Activated T-cell treated with anti-CD3 and anti-CD28 coated beads for 24 hours (primary cell): ENCODE data around the gene STK32C.
A peak's percentile ranks its signal among the peaks of the same experiment; 100 is the strongest.

Experiments used
- DNase-seq: peaks from one replicate; pipeline ENCODE4 v3.0.0-alpha.2; 2020; ENCODE audit warnings: low read depth

Gene STK32C

GRCh38 chr10:132247943-132248342 is 59.8 kb downstream of the STK32C start:
- no peak for DNase-seq

DNA sequence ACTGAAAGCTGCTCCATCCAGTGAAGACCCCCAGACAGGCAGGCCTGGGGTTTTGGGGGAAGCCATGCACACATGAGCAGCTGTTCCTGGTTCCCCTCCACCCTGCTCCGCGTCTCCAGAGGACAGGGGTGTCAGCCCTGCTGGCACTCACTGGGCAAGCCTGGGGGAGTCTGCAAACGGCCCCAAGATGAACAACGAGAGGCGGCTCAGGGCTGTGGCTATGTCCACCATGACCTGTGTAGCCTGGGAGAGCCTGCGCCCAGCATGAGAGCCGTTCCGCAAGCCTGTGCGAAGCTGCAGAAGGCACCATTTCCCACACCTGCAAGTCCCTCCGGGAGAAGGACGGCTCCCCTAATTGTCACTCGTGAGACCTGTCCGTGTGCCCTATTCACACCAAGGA is 61.5 kb downstream of the STK32C start:
- DNase-seq: no peak

DNA sequence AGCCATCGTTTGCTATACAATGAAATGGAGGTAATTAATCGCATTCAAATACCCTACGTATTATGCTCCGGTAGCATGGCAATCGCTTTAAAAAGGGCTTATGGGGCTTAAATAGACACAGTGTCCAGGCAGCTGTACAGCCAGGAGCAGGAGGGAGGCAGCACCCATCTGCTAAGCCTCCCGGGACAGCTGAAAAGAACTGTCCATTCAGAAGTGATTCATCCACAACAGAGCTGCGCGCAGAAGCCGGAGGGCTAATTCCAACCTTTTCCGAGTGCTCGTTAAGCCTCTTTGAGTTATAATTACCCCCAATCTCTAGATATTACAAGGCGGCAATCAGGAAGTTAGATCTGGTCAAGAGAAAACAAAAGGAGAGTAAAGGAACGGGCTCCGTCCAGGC is 62.7 kb downstream of the STK32C start:
- DNase-seq: no peak

DNA sequence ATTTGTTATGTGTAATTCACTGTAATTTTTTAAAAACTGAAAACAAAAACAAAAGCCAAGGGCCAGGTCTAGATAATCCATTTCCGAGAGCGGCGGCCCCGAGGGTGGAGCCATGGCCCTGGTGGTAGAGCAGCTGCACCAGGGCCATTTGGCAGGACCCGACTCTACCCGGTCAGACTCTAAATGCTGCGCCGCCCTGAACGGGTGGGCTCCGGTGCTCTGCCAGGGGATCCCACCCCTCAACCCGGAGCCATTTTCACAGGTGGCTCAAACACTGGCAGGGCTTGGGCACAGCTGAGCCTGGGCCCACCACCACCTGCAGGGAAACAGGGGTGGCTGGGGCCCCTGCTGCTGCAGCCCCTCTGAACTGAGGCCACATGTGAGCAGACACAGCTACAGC is 64.1 kb downstream of the STK32C start:
- no peak for DNase-seq

GRCh38 chr10:132243141-132243540 is 64.6 kb downstream of the STK32C start:
- DNase-seq: no peak

GRCh38 chr10:132242103-132242840 is 65.5 kb downstream of the STK32C start:
- DNase-seq: no peak

- no peak for DNase-seq
Observed at GRCh38 chr10:132241496-132241895, 66.3 kb downstream of the STK32C start.

- DNase-seq: no peak
Observed at GRCh38 chr10:132241086-132241485, 66.7 kb downstream of the STK32C start.

- DNase-seq: no peak
Observed at GRCh38 chr10:132240581-132240980, 67.2 kb downstream of the STK32C start.

DNA sequence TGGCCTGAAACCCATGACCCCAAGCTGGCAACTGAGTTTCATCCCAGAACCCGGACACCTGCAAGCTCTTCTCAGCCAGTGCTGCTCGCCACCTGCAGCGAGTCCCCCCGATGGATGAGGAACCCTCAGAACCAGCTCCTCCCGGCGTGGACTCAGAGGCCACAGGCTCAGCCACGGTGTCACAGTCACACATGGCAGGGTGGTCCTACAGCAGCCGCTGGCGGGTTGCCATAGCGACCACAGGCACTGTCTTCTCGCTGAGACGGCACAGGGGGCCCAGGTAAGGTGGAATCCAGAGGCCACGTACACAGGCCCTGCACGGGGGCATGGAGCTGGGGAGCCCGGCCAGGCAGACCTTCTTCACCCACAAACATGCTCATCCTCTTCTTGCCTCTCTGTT is 67.6 kb downstream of the STK32C start:
- no peak for DNase-seq

DNA sequence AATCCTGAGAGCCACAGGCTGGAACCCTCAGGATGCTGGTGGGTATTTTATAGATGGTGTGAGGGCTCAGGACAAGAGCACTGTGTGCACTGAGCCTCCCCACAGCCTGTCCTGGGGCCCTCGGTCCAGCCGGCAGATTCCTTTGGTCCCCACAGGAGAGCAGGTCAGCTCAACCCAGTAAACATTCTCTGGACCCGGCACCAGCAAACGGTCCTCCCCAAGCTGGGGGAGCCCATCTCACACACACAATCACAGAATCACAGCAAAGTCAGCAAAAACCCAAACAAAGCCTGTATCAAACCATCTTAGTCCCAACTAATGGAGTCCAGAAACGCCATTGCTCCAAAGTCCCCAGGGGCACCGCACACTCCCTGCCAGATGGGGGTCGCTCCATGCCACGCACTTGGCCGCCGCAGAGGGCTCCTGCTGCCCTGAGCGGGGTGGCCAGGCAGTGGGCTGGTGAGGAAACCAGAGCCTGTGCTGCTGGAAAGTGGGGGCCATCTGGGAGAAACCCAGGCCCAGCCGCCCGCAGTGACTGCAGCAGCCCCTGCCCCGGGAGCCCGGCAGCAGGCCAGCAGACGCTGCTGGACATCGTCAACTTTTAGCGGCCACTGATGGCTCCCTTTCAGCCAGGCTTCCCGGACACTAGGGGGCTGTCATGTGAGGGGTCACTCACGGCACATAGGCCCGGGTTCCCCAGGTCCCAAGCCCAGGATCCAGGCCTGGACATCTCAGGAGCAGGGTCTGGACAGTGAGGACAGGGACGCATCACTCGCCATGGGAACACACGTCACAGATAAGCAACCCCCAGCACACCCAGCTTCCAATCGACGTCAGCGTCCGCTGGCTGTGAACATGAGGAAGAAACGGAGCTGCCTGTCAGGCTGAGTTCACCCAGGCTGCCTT is 68.4 kb downstream of the STK32C start:
- no peak for DNase-seq

DNA sequence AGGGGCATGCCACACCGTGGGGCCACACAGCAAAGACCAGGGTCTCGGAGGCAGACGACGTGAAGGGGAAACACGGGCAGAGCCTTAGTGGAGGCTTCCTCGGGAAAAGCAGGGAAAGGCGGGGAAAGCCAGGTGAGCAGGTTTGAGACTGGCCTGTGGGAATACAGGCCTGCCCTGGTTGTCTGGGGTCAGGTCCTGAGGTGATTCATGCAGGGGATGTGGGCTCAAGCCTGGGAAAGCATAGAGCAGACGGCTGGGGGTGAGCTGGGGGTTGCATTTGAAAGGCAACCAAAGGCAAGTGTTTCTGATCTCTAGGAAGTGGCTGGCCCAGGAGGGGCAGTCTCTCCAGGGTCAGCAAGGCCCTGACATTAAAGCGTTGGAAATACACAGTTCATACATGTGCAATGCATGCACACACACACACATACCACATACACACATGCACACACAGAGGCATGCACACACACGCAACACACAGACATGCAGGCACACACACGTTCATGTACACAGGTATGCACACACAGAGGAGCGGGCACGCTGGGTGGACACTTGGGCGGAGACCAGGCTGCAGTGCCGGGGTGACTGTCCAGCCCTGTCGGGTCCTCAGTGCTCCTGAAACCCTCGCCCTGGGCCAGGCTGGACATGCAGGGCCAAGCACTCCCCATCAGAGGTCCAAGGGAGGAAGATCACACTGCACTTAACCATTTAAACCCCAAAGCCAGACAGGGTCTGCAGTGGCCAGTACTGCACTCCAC is 69.2 kb downstream of the STK32C start:
- DNase-seq: no peak

- no peak for DNase-seq
Observed at GRCh38 chr10:132237871-132238270, 69.9 kb downstream of the STK32C start.

DNA sequence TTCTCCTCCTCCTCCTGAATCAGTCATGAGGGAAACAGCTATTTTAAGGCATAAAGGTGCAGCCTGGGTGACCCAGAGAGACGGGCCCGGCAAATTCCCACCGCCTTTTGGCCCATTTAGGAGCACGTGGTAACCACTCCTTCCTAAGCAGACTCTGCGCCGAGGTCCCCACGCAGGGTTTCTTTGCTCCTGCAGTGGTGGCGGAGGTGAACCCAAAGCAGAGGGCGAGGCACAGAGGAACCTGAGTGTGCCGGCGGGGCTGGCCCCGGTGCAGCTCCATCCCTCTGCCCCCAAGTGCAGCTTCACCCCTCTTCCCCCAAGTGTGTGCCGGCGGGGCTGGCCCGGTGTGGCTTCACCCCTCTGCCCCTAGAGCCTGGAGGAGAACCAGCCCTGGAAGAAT is 70.4 kb downstream of the STK32C start:
- DNase-seq: no peak

DNA sequence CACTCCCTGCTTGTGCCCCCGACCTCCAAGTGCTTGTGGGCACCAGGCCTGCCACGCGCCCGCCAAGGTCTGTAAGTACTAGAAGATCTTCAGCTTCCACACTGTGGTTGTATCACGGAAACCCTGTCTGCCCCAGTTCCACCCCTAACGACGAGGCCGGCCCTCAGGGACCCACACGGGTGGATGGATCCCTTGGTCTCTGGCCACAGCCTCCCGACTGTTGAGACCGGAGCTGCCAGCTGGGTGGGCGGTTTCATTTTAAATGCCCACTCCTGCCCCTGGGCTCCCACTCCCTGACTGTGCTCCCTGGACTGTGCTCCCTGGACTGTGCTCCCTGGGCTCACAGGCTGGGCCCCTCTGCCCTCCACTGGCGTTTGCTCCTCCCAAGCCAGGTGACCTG is 70.9 kb downstream of the STK32C start:
- DNase-seq: no peak

- DNase-seq: no peak
Observed at GRCh38 chr10:132236161-132236560, 71.6 kb downstream of the STK32C start.

DNA sequence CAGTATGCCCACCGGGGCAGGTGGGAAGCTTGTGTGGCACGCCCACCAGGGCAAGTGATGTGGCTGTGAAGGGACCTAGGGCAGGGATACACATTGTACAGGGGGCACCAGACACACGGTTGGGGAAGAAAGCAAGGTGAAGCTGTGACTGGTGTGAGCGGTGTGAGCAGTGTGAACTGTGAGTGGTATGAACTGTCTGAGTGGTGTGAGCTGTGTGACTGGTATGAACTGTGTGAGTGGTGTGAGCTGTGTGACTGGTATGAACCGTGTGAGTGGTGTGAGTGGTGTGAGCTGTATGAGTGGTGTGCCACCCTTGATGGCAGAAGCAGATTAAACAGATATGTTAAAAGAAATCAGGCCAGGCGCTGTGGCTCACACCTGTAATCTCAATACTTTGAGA is 72.9 kb downstream of the STK32C start:
- no peak for DNase-seq

DNA sequence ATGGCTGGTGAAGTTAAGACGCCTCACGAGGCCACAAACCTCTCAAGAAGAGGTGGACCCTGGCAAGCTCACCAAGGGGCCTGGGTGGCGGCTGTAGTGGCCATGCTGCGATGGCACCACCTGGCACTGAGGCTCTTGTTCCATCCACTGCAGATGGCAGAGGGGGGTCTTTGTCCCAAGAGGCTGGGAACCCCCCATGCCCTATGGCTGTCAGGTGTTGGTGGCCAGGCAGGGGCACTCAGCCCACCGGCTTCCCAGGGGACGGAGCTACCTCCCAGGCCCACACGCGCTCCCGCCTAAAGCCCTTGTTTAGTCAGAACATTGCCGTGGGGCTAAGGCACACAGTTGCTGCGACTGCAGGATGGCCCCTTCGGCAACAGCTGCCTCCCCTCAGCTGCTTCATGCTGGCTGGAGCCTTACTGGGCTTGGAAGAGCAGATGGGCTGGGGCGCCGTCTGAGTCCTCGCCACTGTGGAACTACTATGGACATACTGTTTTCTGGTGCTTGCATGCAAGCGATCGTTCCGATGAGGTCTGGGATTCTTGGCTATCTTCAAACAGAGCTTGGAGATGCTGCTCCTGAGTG is 74.2 kb downstream of the STK32C start:
- no peak for DNase-seq

- DNase-seq: no peak
Observed at GRCh38 chr10:132232981-132233380, 74.8 kb downstream of the STK32C start.

DNA sequence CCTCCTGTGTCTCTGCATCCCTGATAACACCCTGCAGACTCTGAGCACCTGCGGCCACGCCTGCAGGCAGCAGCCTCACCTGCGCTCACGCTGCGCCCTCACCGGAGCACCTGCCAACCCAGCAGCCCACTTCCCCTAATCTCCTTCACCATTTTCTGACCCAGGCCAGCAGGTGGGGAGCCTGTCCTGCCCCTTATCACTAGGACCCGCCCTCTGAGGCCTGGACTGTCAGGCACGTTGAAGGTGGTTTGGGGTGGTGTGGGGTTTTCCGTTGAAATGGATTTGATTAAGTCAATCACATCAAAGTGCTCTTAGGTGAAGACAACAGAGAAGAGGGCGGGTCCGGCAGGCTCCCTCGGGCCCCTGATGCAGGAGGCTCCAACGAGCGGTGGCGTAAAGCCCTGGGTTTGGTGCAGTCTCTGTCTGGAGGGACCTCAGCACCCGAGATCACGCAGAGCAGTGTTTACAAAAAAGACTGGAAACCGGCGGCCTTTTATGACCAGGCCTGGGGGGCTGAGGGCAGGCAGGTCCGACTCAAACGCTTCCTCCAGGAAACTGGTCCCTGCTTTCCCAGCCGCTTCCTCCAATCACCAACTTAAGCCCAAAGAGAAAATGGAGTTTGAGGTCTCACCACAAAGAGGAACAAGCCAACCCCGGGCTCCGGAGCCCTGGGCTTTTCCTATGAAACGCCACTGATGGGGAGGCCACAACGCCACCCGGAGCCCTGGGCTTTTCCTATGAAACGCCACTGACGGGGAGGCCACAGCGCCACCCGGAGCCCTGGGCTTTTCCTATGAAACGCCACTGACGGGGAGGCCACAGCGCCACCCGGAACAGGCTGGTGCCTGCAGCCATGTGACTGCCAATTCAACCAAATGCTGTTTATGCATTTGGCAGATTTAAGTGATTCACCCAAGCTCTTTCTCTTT is 75.5 kb downstream of the STK32C start:
- peak; percentile 8 for DNase-seq

DNA sequence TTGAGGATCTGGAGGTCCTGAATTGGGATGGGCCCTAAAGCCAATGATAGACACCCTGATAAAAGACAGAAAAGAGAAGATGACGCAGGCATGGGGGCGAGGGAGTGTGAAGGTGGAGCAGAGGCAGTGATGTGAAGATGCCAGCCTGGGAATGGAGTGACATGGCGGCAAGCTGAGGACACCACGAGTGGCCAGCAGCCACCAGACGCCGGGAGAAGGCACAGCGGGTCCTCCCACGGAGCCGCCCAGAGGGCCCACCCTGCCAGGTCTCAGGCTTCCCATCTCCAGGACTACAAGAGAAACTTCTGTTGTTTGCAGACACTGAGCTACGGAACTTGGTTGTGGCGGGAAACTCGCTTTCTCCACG is 76.1 kb downstream of the STK32C start:
- no peak for DNase-seq
